Neural cell (in vitro differentiated cells): ENCODE results near the gene ZNF394. TPM values are rescaled to one million over a fixed set of nuclear protein-coding genes. Genes with fewer than 3 reads are reported as not detected.

Experiments
- H2AFZ ChIP-seq: fragments of 200-600, 300-800 bp; sonication (generic), shearing (Covaris generic); 2 replicates; pipeline ENCODE4 v1.6.0; 2014; ENCODE audit warnings: low read depth, mild to moderate bottlenecking, antibody characterized with exemption, low read length, moderate library complexity
- H3F3A ChIP-seq: fragments of 200-600 bp; shearing (Covaris generic); 2 replicates; pipeline ENCODE4 v1.6.1; 2016; ENCODE audit warnings: mild to moderate bottlenecking, moderate library complexity, mixed read lengths, antibody characterized with exemption, low read length; ENCODE audit not compliant: insufficient read depth, poor library complexity, severe bottlenecking
- H3K27ac ChIP-seq: fragments of 200-600, 300-800 bp; sonication (generic), shearing (Covaris generic); 2 replicates; pipeline ENCODE4 v1.5.1; 2014; ENCODE audit warnings: mild to moderate bottlenecking, low read length, moderate library complexity
- H3K27me3 ChIP-seq: fragments of 300-800, 200-600 bp; sonication (generic), shearing (Covaris generic); 2 replicates; pipeline ENCODE4 v1.6.0; 2014; ENCODE audit warnings: mild to moderate bottlenecking, low read depth, low read length, moderate library complexity; ENCODE audit not compliant: insufficient read depth
- H3K36me3 ChIP-seq: fragments of 300-800, 200-600 bp; sonication (generic), shearing (Covaris generic); 2 replicates; pipeline ENCODE4 v1.5.1; 2014; ENCODE audit warnings: mild to moderate bottlenecking, antibody characterized with exemption, low read length, moderate library complexity; ENCODE audit not compliant: insufficient read depth
- H3K4me2 ChIP-seq: fragments of 300-800, 200-600 bp; sonication (generic), shearing (Covaris generic); 2 replicates; pipeline ENCODE4 v1.6.0; 2014; ENCODE audit warnings: mild to moderate bottlenecking, low read length
- H3K4me3 ChIP-seq: fragments of 300-800, 200-600 bp; sonication (generic), shearing (Covaris generic); 2 replicates; pipeline ENCODE4 v1.5.1; 2014; ENCODE audit warnings: mild to moderate bottlenecking, low read length, moderate library complexity
- H3K79me2 ChIP-seq: fragments of 200-600 bp; shearing (Covaris generic); replicated peaks from 2 replicates; pipeline ENCODE4 v1.6.0; 2014; ENCODE audit warnings: mild to moderate bottlenecking, low read length, moderate library complexity; ENCODE audit not compliant: insufficient read depth
- H3K9ac ChIP-seq: fragments of 300-800, 200-600 bp; sonication (generic), shearing (Covaris generic); 2 replicates; pipeline ENCODE4 v1.6.1; 2016; ENCODE audit warnings: mild to moderate bottlenecking, low read length, mixed read lengths
- H3K9me2 ChIP-seq: fragments of 200-600 bp; shearing (Covaris generic); 2 replicates; pipeline ENCODE4 v1.6.1; 2016; ENCODE audit warnings: mild to moderate bottlenecking, low read length, mixed read lengths; ENCODE audit not compliant: insufficient read depth
- H3K9me3 ChIP-seq: fragments of 200-600, 300-800 bp; sonication (generic), shearing (Covaris generic); 2 replicates; pipeline ENCODE4 v1.6.1; 2016; ENCODE audit warnings: mild to moderate bottlenecking, mixed run types, low read length, moderate library complexity, mixed read lengths
- H4K20me1 ChIP-seq: fragments of 200-600 bp; shearing (Covaris generic); 2 replicates; pipeline ENCODE4 v1.6.1; 2016; ENCODE audit warnings: mild to moderate bottlenecking, mixed run types; ENCODE audit not compliant: insufficient read depth
- CTCF ChIP-seq: fragments of 450-650 bp; IDR thresholded peaks from 2 replicates; pipeline ENCODE4 v1.5.1; 2014; ENCODE audit warnings: antibody characterized with exemption, mild to moderate bottlenecking, moderate library complexity; ENCODE audit not compliant: poor library complexity, severe bottlenecking
- EP300 ChIP-seq: fragments of 450-650 bp; conservative IDR thresholded peaks from 2 replicates; pipeline ENCODE4 v1.6.1; 2014; ENCODE audit warnings: antibody characterized with exemption, mild to moderate bottlenecking, moderate library complexity; ENCODE audit not compliant: poor library complexity, severe bottlenecking
- EZH2 ChIP-seq: fragments of 200-600, 300-800 bp; shearing (Covaris generic), sonication (generic); IDR thresholded peaks from 2 replicates; pipeline ENCODE4 v1.6.1; 2014; ENCODE audit warnings: antibody characterized with exemption, low read length, borderline replicate concordance, mild to moderate bottlenecking; ENCODE audit not compliant: insufficient read depth, poor library complexity, severe bottlenecking
- MXI1 ChIP-seq: fragments of 450-650 bp; conservative IDR thresholded peaks from 2 replicates; pipeline ENCODE4 v1.6.1; 2014; ENCODE audit warnings: antibody characterized with exemption, mild to moderate bottlenecking; ENCODE audit not compliant: poor library complexity, severe bottlenecking
- POLR2AphosphoS5 ChIP-seq: IDR thresholded peaks from 2 replicates; pipeline ENCODE4 v1.6.1; 2012
- RAD21 ChIP-seq: fragments of 450-650 bp; conservative IDR thresholded peaks from 2 replicates; pipeline ENCODE4 v1.6.1; 2014; ENCODE audit warnings: antibody characterized with exemption, mild to moderate bottlenecking, moderate library complexity
- REST ChIP-seq: IDR thresholded peaks from 2 replicates; pipeline ENCODE4 v1.6.1; 2012; ENCODE audit warnings: borderline replicate concordance
- SMC3 ChIP-seq: fragments of 450-650 bp; conservative IDR thresholded peaks from 2 replicates; pipeline ENCODE4 v1.6.1; 2014; ENCODE audit warnings: antibody characterized with exemption, mild to moderate bottlenecking, moderate library complexity; ENCODE audit not compliant: poor library complexity
- TAF1 ChIP-seq: IDR thresholded peaks from 2 replicates; pipeline ENCODE4 v1.6.1; 2012; ENCODE audit warnings: low read depth
- polyA plus RNA-seq: library from polyadenylated mRNA; depleted of rRNA; stranded (reverse); fragments of >200 nt; gene quantifications from 2 replicates; pipeline ENCODE4 v1.2.3, GENCODE V29; 2014

ZNF394 gene
- polyA plus RNA-seq, 1 donor from 2014 or later: 9.5 TPM

GRCh38 chr7:99478464-99479440, 21.3 kb downstream of the ZNF394 start:
- no peaks in the 10 kb centered on the region for H3F3A ChIP-seq
- no peak overlapping the region for H3K27ac ChIP-seq
- no peaks in the 10 kb centered on the region for H3K9me2 ChIP-seq
- H3K9me3 ChIP-seq: no peaks in the 10 kb centered on the region
- H3K4me3 ChIP-seq: no peak overlapping the region
- TF ChIP-seq POLR2AphosphoS5: no peak
- TF ChIP-seq MXI1: no peak
- no peak for TF ChIP-seq CTCF
- no peak for TF ChIP-seq EP300
- TF ChIP-seq EZH2: no peak
- TF ChIP-seq REST: no peak
- TF ChIP-seq TAF1: no peak
- no peak for TF ChIP-seq RAD21
- no peak for TF ChIP-seq SMC3
- H2AFZ ChIP-seq: no peak overlapping the region
- H3K9ac ChIP-seq: no peak overlapping the region
- H3K36me3 ChIP-seq: peaks cover 7% of the 10 kb centered on the region
- H3K27me3 ChIP-seq: no peaks in the 10 kb centered on the region
- H3K79me2 ChIP-seq: peaks cover 29% of the 10 kb centered on the region
- H4K20me1 ChIP-seq: no peaks in the 10 kb centered on the region
- H3K4me2 ChIP-seq: no peak overlapping the region

- Histone ChIP-seq H3K9me3 (no peaks in the 10 kb centered on the region), H4K20me1 (no peaks in the 10 kb centered on the region), H3K9ac (no peak overlapping the region), H3K36me3 (no peaks in the 10 kb centered on the region), H3K79me2 (peaks cover 38% of the 10 kb centered on the region), H3K27me3 (no peaks in the 10 kb centered on the region), H3K4me3 (no peak overlapping the region), H3K9me2 (no peaks in the 10 kb centered on the region), H3K27ac (no peak overlapping the region), H3F3A (no peaks in the 10 kb centered on the region), H3K4me2 (no peak overlapping the region), H2AFZ (no peak overlapping the region)
- TF ChIP-seq RAD21 (no peak), EP300 (no peak), SMC3 (no peak), EZH2 (no peak), REST (no peak), MXI1 (no peak), CTCF (no peak), TAF1 (no peak), POLR2AphosphoS5 (no peak)
Observed at GRCh38 chr7:99476107-99476506, 24.0 kb downstream of the ZNF394 start.
